ENCODE measurements around the gene NME4. TPM values are rescaled to one million over a fixed set of nuclear protein-coding genes. Genes with fewer than 3 reads are reported as not detected.

The NME4 gene
- total RNA-seq, 1 experiment from 2014 or later = 159 TPM

DNA sequence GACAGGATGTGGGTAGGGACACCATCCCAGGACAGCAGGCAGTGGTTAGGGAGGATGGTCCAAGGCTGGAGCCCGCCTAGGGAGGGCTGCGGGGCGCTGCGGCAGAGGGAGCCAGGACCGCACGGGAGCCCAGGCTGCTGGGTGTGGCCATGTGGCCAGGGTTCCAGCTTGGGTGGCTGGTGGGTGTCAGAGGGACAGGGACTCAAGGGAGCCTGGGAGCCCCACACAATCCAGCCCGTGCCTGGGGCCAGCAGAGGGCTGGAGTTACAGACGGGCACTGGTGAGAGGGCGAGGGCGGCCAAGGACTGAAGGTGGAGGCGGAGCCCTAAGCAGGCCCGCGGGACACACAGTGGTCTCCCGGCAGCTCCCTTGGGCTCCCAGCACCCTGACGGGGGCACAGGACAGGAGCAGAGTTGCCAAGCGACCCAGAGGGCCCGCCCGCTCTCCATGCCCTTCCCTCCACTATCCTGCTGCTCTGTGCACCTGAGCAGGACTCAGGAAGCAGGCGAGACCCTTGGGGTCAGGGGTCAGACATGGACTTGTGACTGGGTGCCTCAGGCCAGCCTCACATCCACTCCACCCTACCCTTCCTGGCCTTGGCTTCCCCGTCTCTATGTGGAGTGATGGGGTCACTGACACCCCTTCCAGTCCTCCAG lies 33.8 kb upstream of the NME4 start:
- ChIA-PET CTCF (interaction anchor here (0.9 kb wide), 1 partner anchor 135 kb away, joined by 4 read pairs; no protein-coding TSS in a partner anchor), POLR2A (ENCODE audit: unreplicated experiment) (no interaction called here)
- Histone ChIP-seq H3K27me3 (ENCODE audit: insufficient read depth, low read depth) (peaks cover 6% of the 10 kb centered on the region; the same call in 1 of the 2 replicates), H3K9me3 (ENCODE audit: insufficient read depth, low read depth) (no peaks in the 10 kb centered on the region), H3K9me2 (ENCODE audit: insufficient read depth) (no peaks in the 10 kb centered on the region), H3K36me3 (ENCODE audit: low read depth) (peaks cover 3% of the 10 kb centered on the region; the same call in 1 of the 2 replicates), H4K20me1 (ENCODE audit: insufficient read depth) (no peaks in the 10 kb centered on the region), H3K27ac (no peak overlapping the region), H3F3A (ENCODE audit: insufficient read depth, low read depth) (0 out of 2 replicates have a peak, but pooled peaks cover 5% of the 10 kb centered on the region), H3K4me3 (no peak overlapping the region), H3K79me2 (ENCODE audit: low read depth) (no peaks in the 10 kb centered on the region), H3K4me2 (no peak overlapping the region), H3K4me1 (replicated peaks; ENCODE audit: insufficient read depth) (no peaks in the 10 kb centered on the region), H2AFZ (no peak overlapping the region)
- no peak for TF ChIP-seq EZH2 (IDR thresholded peaks at IDR 0.05; ENCODE audit: low read depth)
- TF ChIP-seq, protein P1, sequence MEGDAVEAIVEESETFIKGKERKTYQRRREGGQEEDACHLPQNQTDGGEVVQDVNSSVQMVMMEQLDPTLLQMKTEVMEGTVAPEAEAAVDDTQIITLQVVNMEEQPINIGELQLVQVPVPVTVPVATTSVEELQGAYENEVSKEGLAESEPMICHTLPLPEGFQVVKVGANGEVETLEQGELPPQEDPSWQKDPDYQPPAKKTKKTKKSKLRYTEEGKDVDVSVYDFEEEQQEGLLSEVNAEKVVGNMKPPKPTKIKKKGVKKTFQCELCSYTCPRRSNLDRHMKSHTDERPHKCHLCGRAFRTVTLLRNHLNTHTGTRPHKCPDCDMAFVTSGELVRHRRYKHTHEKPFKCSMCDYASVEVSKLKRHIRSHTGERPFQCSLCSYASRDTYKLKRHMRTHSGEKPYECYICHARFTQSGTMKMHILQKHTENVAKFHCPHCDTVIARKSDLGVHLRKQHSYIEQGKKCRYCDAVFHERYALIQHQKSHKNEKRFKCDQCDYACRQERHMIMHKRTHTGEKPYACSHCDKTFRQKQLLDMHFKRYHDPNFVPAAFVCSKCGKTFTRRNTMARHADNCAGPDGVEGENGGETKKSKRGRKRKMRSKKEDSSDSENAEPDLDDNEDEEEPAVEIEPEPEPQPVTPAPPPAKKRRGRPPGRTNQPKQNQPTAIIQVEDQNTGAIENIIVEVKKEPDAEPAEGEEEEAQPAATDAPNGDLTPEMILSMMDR (conservative IDR thresholded peaks at IDR 0.05) = no peak
- intact Hi-C loops (cut with micrococcal nuclease; ENCODE audit: unreplicated experiment) = no loop called here
- no peak for DNase-seq
- BruUV-seq (replicated peaks) = no TSS peak

DNA sequence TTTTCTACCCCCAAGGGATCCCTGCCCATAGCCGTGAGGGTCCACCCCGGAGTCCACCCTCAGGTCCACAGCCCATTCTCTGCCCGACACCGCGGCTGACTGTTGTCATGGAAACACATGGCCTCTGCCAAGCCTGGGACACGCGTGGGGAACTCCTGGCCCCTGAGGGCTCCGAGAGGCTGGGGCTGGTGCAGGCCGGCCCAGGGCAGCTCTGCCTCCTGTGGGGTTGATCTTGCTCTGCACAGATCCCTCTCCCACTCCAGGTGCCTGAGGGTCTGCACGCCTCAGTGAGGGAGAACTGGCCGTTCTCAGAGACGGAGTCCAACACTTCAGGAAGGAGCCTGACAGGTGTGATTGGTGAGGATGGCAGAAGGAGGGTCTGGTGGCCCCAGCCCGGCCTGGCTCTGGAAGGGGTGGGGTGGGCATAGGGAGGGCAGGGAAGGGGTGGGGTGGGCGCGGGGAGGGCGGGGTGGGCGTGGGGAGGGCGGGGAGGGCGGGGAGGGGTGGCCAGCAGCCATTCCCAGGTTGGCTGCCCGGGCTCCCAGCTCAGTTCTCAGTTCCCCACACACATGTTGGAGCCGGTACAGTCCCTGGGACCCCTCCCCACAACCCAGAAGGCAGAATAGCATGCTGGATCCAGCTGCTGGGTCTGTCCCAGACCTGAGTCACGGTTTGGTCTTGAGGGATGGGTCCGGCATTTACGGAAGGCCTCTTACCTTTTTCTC lies 33.1 kb upstream of the NME4 start:
- no TSS peak for BruUV-seq (replicated peaks)
- peaks cover 8% of the 10 kb centered on the region; the same call in 1 of the 2 replicates for H3F3A ChIP-seq (ENCODE audit: insufficient read depth, low read depth)
- H3K9me3 ChIP-seq (ENCODE audit: insufficient read depth, low read depth) = no peaks in the 10 kb centered on the region
- H3K4me1 ChIP-seq (replicated peaks; ENCODE audit: insufficient read depth) = no peaks in the 10 kb centered on the region
- H3K79me2 ChIP-seq (ENCODE audit: low read depth) = no peaks in the 10 kb centered on the region
- no peaks in the 10 kb centered on the region for H4K20me1 ChIP-seq (ENCODE audit: insufficient read depth)
- no peak overlapping the region for H2AFZ ChIP-seq
- H3K9me2 ChIP-seq (ENCODE audit: insufficient read depth) = no peaks in the 10 kb centered on the region
- no peak overlapping the region for H3K27ac ChIP-seq
- H3K4me3 ChIP-seq = no peak overlapping the region
- POLR2A ChIA-PET (ENCODE audit: unreplicated experiment) = interaction anchor here (0.7 kb wide), 1 partner anchor 1678 kb away, joined by 8 read pairs; no protein-coding TSS in a partner anchor
- TF ChIP-seq, protein P1 (conservative IDR thresholded peaks at IDR 0.05) = no peak
- TF ChIP-seq EZH2 (IDR thresholded peaks at IDR 0.05; ENCODE audit: low read depth) = no peak
- no peak for DNase-seq
- H3K27me3 ChIP-seq (ENCODE audit: insufficient read depth, low read depth) = peaks cover 6% of the 10 kb centered on the region; the same call in 1 of the 2 replicates
- H3K4me2 ChIP-seq = no peak overlapping the region
- CTCF ChIA-PET = no interaction called here
- intact Hi-C loops (cut with micrococcal nuclease; ENCODE audit: unreplicated experiment) = no loop called here
- H3K36me3 ChIP-seq (ENCODE audit: low read depth) = peaks cover 3% of the 10 kb centered on the region; the same call in 1 of the 2 replicates

DNA sequence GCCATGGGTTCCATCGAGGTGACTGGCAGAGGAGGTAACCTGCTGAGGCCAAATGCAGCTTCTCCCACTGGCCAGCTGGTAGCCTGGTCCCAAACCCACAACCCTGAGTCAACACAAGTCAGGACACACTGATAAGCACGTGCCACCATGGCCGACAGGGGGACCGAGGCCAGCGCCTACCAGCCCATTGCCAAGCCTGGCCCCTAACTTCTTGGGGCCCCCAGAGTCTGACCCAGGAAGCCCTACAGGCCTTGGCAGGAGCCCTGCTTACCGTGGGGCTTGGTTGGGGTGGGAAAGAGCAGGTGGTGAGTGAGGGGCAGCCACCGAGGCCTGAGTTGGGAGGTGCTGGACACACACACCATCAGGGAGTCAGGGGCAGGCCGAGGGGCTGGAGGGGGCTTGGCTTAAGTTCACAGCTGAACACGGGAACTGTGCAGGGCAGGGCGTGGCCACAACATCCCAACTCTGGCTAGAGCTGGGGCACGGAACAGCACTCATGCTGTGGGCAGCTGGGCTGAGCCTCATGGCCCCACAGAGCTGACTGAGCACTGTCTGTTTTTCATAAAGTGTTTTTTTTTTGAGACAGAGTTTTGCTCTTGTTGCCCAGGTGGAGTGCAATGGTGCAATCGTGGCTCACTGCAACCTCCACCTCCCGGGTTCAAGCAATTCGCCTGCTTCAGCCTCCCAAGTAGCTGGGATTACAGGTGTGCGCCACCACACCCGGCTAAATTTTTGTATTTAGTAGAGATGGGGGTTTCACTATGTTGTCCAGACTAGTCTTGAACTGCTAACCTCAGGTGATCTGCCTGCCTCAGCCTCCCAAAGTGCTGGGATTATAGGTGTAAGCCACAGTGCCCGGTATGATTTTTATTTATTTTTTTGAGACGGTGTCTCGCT lies 32.2 kb upstream of the NME4 start:
- no peak overlapping the region for H2AFZ ChIP-seq
- TSS peak; percentile 7 for BruUV-seq (replicated peaks)
- H3K27ac ChIP-seq = no peak overlapping the region
- POLR2A ChIA-PET (ENCODE audit: unreplicated experiment) = interaction anchor here (0.6 to 0.7 kb wide), 2 partner anchors 151 to 1678 kb away, joined by 3 to 8 read pairs; no protein-coding TSS in a partner anchor
- H3K4me1 ChIP-seq (replicated peaks; ENCODE audit: insufficient read depth) = no peaks in the 10 kb centered on the region
- no peak overlapping the region for H3K4me3 ChIP-seq
- no peaks in the 10 kb centered on the region for H3K9me3 ChIP-seq (ENCODE audit: insufficient read depth, low read depth)
- CTCF ChIA-PET = interaction anchor here (0.7 kb wide), 1 partner anchor 130 kb away, joined by 4 read pairs; no protein-coding TSS in a partner anchor
- no peaks in the 10 kb centered on the region for H3K79me2 ChIP-seq (ENCODE audit: low read depth)
- peaks cover 6% of the 10 kb centered on the region; the same call in 1 of the 2 replicates for H3K27me3 ChIP-seq (ENCODE audit: insufficient read depth, low read depth)
- DNase-seq = no peak
- TF ChIP-seq EZH2 (IDR thresholded peaks at IDR 0.05; ENCODE audit: low read depth) = no peak
- TF ChIP-seq, protein P1 (conservative IDR thresholded peaks at IDR 0.05) = no peak
- intact Hi-C loops (cut with micrococcal nuclease; ENCODE audit: unreplicated experiment) = no loop called here
- no peaks in the 10 kb centered on the region for H3K9me2 ChIP-seq (ENCODE audit: insufficient read depth)
- H3F3A ChIP-seq (ENCODE audit: insufficient read depth, low read depth) = peaks cover 13% of the 10 kb centered on the region; the same call in 1 of the 2 replicates
- H3K36me3 ChIP-seq (ENCODE audit: low read depth) = peaks cover 3% of the 10 kb centered on the region; the same call in 1 of the 2 replicates
- H3K4me2 ChIP-seq = no peak overlapping the region
- H4K20me1 ChIP-seq (ENCODE audit: insufficient read depth) = no peaks in the 10 kb centered on the region

All from PC-9 (cell line).